Measurements from ENCODE around the gene TTYH2. TPM values are rescaled to one million over a fixed set of nuclear protein-coding genes. Genes with fewer than 3 reads are reported as not detected.
"Not testable (repeated sequence)": the region's sequence is repeated elsewhere in the genome, so short reads cannot be mapped to it uniquely, and the experiment has no call there.

Gene TTYH2
- 1 to 10 TPM; 3.1 to 4.9 (median 3.7) TPM for polyA plus RNA-seq

GRCh38 chr17:74212913-74213791 lies at the start of gene TTYH2:
TTYH2 (plus strand) TSS chr17:74213571; CDS start chr17:74213588, 17 bp downstream.
- H3K27ac ChIP-seq (ENCODE audit: low read depth, low read length), result peak within 1 kb of the TSS; percentile 35
- 0 to 1% (median 1%) methylated on average over 55 to 62 of the region's 62 CpGs for WGBS, 3 donors

GRCh38 chr17:74163836-74164235 lies 49.5 kb upstream of the TTYH2 start:
- 77 to 84% (median 78%) methylated on average over 7 of the region's 7 CpGs for WGBS, 3 donors
- no peak overlapping the region for H3K27ac ChIP-seq (ENCODE audit: low read depth, low read length)

GRCh38 chr17:74164446-74165045 lies 48.8 kb upstream of the TTYH2 start:
- 78 to 92% (median 91%) methylated on average over 9 of the region's 9 CpGs for WGBS, 3 donors
- H3K27ac ChIP-seq (ENCODE audit: low read depth, low read length), result no peak overlapping the region

- no peak overlapping the region for H3K27ac ChIP-seq (ENCODE audit: low read depth, low read length)
- WGBS, 3 donors, result 80 to 83% (median 81%) methylated on average over 8 of the region's 8 CpGs
These were observed 47.5 kb upstream of the TTYH2 start for GRCh38 chr17:74165797-74166365.

GRCh38 chr17:74170924-74171323 lies 42.4 kb upstream of the TTYH2 start:
- no peak overlapping the region for H3K27ac ChIP-seq (ENCODE audit: low read depth, low read length)
- 58 to 79% (median 68%) methylated on average over 1 of the region's 1 CpG for WGBS, 3 donors

GRCh38 chr17:74172700-74173099 lies 40.7 kb upstream of the TTYH2 start:
- WGBS, 3 donors, result 38 to 47% (median 39%) methylated on average over 3 of the region's 3 CpGs

GRCh38 chr17:74176546-74177001 lies 36.8 kb upstream of the TTYH2 start:
- 41 to 45% (median 45%) methylated on average over 10 of the region's 10 CpGs for WGBS, 3 donors
- H3K27ac ChIP-seq (ENCODE audit: low read depth, low read length), result no peak overlapping the region

More at GRCh38 chr17:74172700-74173099, 40.7 kb upstream of the TTYH2 start:
- no peak overlapping the region for H3K27ac ChIP-seq (ENCODE audit: low read depth, low read length)

- 8 to 30% (median 9%) methylated on average over 1 of the region's 1 CpG for WGBS, 3 donors
- no peak overlapping the region for H3K27ac ChIP-seq (ENCODE audit: low read depth, low read length)
These were observed 36.3 kb upstream of the TTYH2 start for GRCh38 chr17:74177018-74177450.

GRCh38 chr17:74179576-74179975 lies 33.8 kb upstream of the TTYH2 start:
- no peak overlapping the region for H3K27ac ChIP-seq (ENCODE audit: low read depth, low read length)
- WGBS, 3 donors, result 58 to 79% (median 68%) methylated on average over 4 of the region's 4 CpGs

GRCh38 chr17:74180336-74180735 lies 33.0 kb upstream of the TTYH2 start:
- H3K27ac ChIP-seq (ENCODE audit: low read depth, low read length), result no peak overlapping the region
- 41 to 56% (median 42%) methylated on average over 8 of the region's 8 CpGs for WGBS, 3 donors

- WGBS, 3 donors, result 80 to 89% (median 85%) methylated on average over 4 of the region's 4 CpGs
- H3K27ac ChIP-seq (ENCODE audit: low read depth, low read length), result no peak overlapping the region
These were observed 32.0 kb upstream of the TTYH2 start for GRCh38 chr17:74181341-74181740.

GRCh38 chr17:74182041-74182723 lies 31.2 kb upstream of the TTYH2 start:
- no peak overlapping the region for H3K27ac ChIP-seq (ENCODE audit: low read depth, low read length)
- 64 to 83% (median 74%) methylated on average over 17 of the region's 17 CpGs for WGBS, 3 donors

- 73 to 78% (median 76%) methylated on average over 9 of the region's 9 CpGs for WGBS, 3 donors
- H3K27ac ChIP-seq (ENCODE audit: low read depth, low read length), result no peak overlapping the region
These were observed 30.0 kb upstream of the TTYH2 start for GRCh38 chr17:74183411-74183810.

- 63 to 75% (median 69%) methylated on average over 9 of the region's 9 CpGs for WGBS, 3 donors
- no peak overlapping the region for H3K27ac ChIP-seq (ENCODE audit: low read depth, low read length)
These were observed 27.7 kb upstream of the TTYH2 start for GRCh38 chr17:74185571-74186185.

- no peak overlapping the region for H3K27ac ChIP-seq (ENCODE audit: low read depth, low read length)
- 85 to 91% (median 87%) methylated on average over 19 to 20 of the region's 20 CpGs for WGBS, 3 donors
These were observed 26.9 kb upstream of the TTYH2 start for GRCh38 chr17:74186498-74186897.

- 28 to 65% (median 62%) methylated on average over 11 of the region's 11 CpGs for WGBS, 3 donors
- H3K27ac ChIP-seq (ENCODE audit: low read depth, low read length), result no peak overlapping the region
These were observed 25.6 kb upstream of the TTYH2 start for GRCh38 chr17:74187761-74188160.

- WGBS, 3 donors, result 80 to 90% (median 87%) methylated on average over 4 of the region's 4 CpGs
- H3K27ac ChIP-seq (ENCODE audit: low read depth, low read length), result not testable (repeated sequence)
These were observed 24.7 kb upstream of the TTYH2 start for GRCh38 chr17:74188687-74189086.

- no peak overlapping the region for H3K27ac ChIP-seq (ENCODE audit: low read depth, low read length)
- 32 to 46% (median 44%) methylated on average over 2 of the region's 2 CpGs for WGBS, 3 donors
These were observed 23.2 kb upstream of the TTYH2 start for GRCh38 chr17:74190154-74190553.
